ENCODE results near the gene SEPHS1. TPM values are rescaled to one million over a fixed set of nuclear protein-coding genes. Genes with fewer than 3 reads are reported as not detected.
"Not testable (repeated sequence)": the region's sequence is repeated elsewhere in the genome, so short reads cannot be mapped to it uniquely, and the experiment has no call there.

Gene SEPHS1
- total RNA-seq, 1 donor from 2014 or later: 51.1 TPM

- peaks cover 20% of the 10 kb centered on the region for H3K4me1 Mint-ChIP-seq (ENCODE audit: low read depth, unreplicated experiment)
- H3K27ac Mint-ChIP-seq (ENCODE audit: unreplicated experiment): peak overlapping the region; percentile 22
- TF ChIP-seq CTCF (IDR thresholded peaks at IDR 0.05; ENCODE audit: partially characterized antibody, unreplicated experiment): no peak
- H3K36me3 Mint-ChIP-seq (ENCODE audit: unreplicated experiment): no peaks in the 10 kb centered on the region
- no peak for DNase-seq
- no peaks in the 10 kb centered on the region for H3K27me3 Mint-ChIP-seq (ENCODE audit: unreplicated experiment)
- no peak overlapping the region for H3K4me3 Mint-ChIP-seq (ENCODE audit: unreplicated experiment)
- H3K9me3 Mint-ChIP-seq (ENCODE audit: unreplicated experiment): no peaks in the 10 kb centered on the region
Observed at GRCh38 chr10:13337827-13338196, 10.3 kb downstream of the SEPHS1 start.

- Mint-ChIP-seq H3K9me3 (ENCODE audit: unreplicated experiment) (no peaks in the 10 kb centered on the region), H3K27me3 (ENCODE audit: unreplicated experiment) (no peaks in the 10 kb centered on the region), H3K36me3 (ENCODE audit: unreplicated experiment) (no peaks in the 10 kb centered on the region), H3K27ac (ENCODE audit: unreplicated experiment) (no peak overlapping the region), H3K4me3 (ENCODE audit: unreplicated experiment) (no peak overlapping the region), H3K4me1 (ENCODE audit: low read depth, unreplicated experiment) (peaks cover 20% of the 10 kb centered on the region)
- no peak for TF ChIP-seq CTCF (IDR thresholded peaks at IDR 0.05; ENCODE audit: partially characterized antibody, unreplicated experiment)
- DNase-seq: no peak
Observed at GRCh38 chr10:13337128-13337826, 10.8 kb downstream of the SEPHS1 start.

- Mint-ChIP-seq H3K36me3 (ENCODE audit: unreplicated experiment) (peaks cover 3% of the 10 kb centered on the region), H3K27me3 (ENCODE audit: unreplicated experiment) (no peaks in the 10 kb centered on the region), H3K9me3 (ENCODE audit: unreplicated experiment) (no peaks in the 10 kb centered on the region), H3K4me3 (ENCODE audit: unreplicated experiment) (no peak overlapping the region), H3K4me1 (ENCODE audit: low read depth, unreplicated experiment) (peaks cover 18% of the 10 kb centered on the region), H3K27ac (ENCODE audit: unreplicated experiment) (peak overlapping the region; percentile 52)
- no peak for TF ChIP-seq CTCF (IDR thresholded peaks at IDR 0.05; ENCODE audit: partially characterized antibody, unreplicated experiment)
- no peak for DNase-seq
Observed at GRCh38 chr10:13335881-13336280, 12.2 kb downstream of the SEPHS1 start.

GRCh38 chr10:13334556-13334955, 13.5 kb downstream of the SEPHS1 start:
- no peak for DNase-seq
- Mint-ChIP-seq H3K27ac (ENCODE audit: unreplicated experiment) (no peak overlapping the region), H3K27me3 (ENCODE audit: unreplicated experiment) (no peaks in the 10 kb centered on the region), H3K9me3 (ENCODE audit: unreplicated experiment) (peaks cover 1% of the 10 kb centered on the region), H3K36me3 (ENCODE audit: unreplicated experiment) (peaks cover 5% of the 10 kb centered on the region), H3K4me3 (ENCODE audit: unreplicated experiment) (no peak overlapping the region), H3K4me1 (ENCODE audit: low read depth, unreplicated experiment) (peaks cover 12% of the 10 kb centered on the region)
- TF ChIP-seq CTCF (IDR thresholded peaks at IDR 0.05; ENCODE audit: partially characterized antibody, unreplicated experiment): no peak

- Mint-ChIP-seq H3K36me3 (ENCODE audit: unreplicated experiment) (peaks cover 5% of the 10 kb centered on the region), H3K4me1 (ENCODE audit: low read depth, unreplicated experiment) (peaks cover 12% of the 10 kb centered on the region), H3K9me3 (ENCODE audit: unreplicated experiment) (peaks cover 3% of the 10 kb centered on the region), H3K4me3 (ENCODE audit: unreplicated experiment) (no peak overlapping the region), H3K27me3 (ENCODE audit: unreplicated experiment) (no peaks in the 10 kb centered on the region), H3K27ac (ENCODE audit: unreplicated experiment) (no peak overlapping the region)
- DNase-seq: no peak
- TF ChIP-seq CTCF (IDR thresholded peaks at IDR 0.05; ENCODE audit: partially characterized antibody, unreplicated experiment): no peak
Observed at GRCh38 chr10:13331646-13332045, 16.4 kb downstream of the SEPHS1 start.

GRCh38 chr10:13330980-13331379, 17.1 kb downstream of the SEPHS1 start:
- H3K4me1 Mint-ChIP-seq (ENCODE audit: low read depth, unreplicated experiment); DNase-seq; H3K36me3 Mint-ChIP-seq (ENCODE audit: unreplicated experiment); H3K27me3 Mint-ChIP-seq (ENCODE audit: unreplicated experiment); H3K4me3 Mint-ChIP-seq (ENCODE audit: unreplicated experiment); H3K27ac Mint-ChIP-seq (ENCODE audit: unreplicated experiment); H3K9me3 Mint-ChIP-seq (ENCODE audit: unreplicated experiment): not testable (repeated sequence)
